ENCODE measurements around the gene CDK14.

The CDK14 gene

DNA sequence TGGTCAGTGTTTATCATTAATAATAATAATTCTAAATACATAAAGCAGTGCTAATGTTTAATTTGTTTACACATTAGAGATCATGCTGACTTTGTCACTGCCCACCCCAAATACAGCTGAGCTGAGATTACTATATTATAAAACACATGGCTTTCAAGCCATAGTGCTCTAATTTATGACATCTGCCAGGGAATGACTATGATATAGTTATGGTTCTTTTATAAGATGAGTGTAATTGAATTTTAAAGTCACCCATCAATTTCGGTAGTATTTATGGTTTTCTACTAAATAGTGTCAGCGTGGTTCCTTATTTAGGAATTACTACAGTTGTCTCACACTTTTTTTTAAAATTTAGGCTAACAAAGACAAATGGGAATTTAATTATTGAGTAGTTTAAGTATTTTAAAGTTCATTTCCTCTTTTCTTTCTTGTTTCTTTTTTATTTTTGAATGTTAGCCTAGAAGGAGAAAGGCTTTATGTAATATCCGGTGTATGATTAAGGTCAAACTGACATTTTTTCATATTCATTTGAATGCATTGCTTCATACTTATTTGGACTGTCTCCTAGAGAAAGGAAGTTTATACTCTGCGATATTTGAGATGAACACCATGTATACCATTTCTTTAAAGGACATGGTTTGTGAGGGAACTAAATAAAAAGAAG is 3.9 kb downstream of the CDK14 start:
- TF ChIP-seq TAF1 (IDR thresholded peaks at IDR 0.05; ENCODE audit: borderline replicate concordance, insufficient read depth, low read length): no peak
- no peak for TF ChIP-seq POLR2AphosphoS5 (IDR thresholded peaks at IDR 0.05; ENCODE audit: low read depth, low read length)
- TF ChIP-seq FOXP2 (optimal IDR thresholded peaks at IDR 0.05; ENCODE audit: borderline replicate concordance, extremely low read depth, extremely low read length, insufficient read depth): no peak
- TF ChIP-seq, protein P1, sequence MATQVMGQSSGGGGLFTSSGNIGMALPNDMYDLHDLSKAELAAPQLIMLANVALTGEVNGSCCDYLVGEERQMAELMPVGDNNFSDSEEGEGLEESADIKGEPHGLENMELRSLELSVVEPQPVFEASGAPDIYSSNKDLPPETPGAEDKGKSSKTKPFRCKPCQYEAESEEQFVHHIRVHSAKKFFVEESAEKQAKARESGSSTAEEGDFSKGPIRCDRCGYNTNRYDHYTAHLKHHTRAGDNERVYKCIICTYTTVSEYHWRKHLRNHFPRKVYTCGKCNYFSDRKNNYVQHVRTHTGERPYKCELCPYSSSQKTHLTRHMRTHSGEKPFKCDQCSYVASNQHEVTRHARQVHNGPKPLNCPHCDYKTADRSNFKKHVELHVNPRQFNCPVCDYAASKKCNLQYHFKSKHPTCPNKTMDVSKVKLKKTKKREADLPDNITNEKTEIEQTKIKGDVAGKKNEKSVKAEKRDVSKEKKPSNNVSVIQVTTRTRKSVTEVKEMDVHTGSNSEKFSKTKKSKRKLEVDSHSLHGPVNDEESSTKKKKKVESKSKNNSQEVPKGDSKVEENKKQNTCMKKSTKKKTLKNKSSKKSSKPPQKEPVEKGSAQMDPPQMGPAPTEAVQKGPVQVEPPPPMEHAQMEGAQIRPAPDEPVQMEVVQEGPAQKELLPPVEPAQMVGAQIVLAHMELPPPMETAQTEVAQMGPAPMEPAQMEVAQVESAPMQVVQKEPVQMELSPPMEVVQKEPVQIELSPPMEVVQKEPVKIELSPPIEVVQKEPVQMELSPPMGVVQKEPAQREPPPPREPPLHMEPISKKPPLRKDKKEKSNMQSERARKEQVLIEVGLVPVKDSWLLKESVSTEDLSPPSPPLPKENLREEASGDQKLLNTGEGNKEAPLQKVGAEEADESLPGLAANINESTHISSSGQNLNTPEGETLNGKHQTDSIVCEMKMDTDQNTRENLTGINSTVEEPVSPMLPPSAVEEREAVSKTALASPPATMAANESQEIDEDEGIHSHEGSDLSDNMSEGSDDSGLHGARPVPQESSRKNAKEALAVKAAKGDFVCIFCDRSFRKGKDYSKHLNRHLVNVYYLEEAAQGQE (IDR thresholded peaks at IDR 0.05; ENCODE audit: insufficient read depth in 1 of 2, low read depth in 2 of 2, low read length in 2 of 2): no peak
- no peak for TF ChIP-seq SIN3A (IDR thresholded peaks at IDR 0.05; ENCODE audit: borderline replicate concordance, insufficient read depth, low read length)

DNA sequence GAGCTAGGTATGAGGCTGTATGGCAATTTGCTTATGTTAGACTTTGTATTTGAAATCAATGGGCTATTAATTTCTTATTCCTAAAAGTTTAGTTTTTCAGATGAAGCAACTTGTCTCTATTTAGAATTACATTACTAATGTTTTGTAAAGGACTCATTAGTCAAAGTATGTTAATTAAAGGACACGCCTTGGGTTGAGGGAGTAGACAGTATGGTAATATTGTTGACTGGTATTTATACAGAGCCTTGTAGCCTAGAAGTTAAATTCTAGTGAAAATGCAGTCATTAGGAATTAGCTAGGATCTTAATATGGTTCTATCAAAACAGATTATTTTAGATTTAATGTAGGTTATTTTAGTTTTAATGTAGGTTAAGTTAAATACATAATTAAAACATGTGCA is 6.2 kb downstream of the CDK14 start:
- no peak for TF ChIP-seq TAF1 (IDR thresholded peaks at IDR 0.05; ENCODE audit: borderline replicate concordance, insufficient read depth, low read length)
- TF ChIP-seq FOXP2 (optimal IDR thresholded peaks at IDR 0.05; ENCODE audit: borderline replicate concordance, extremely low read depth, extremely low read length, insufficient read depth): no peak
- TF ChIP-seq SIN3A (IDR thresholded peaks at IDR 0.05; ENCODE audit: borderline replicate concordance, insufficient read depth, low read length): no peak
- TF ChIP-seq, protein P1 (IDR thresholded peaks at IDR 0.05; ENCODE audit: insufficient read depth in 1 of 2, low read depth in 2 of 2, low read length in 2 of 2): no peak
- TF ChIP-seq POLR2AphosphoS5 (IDR thresholded peaks at IDR 0.05; ENCODE audit: low read depth, low read length): no peak

DNA sequence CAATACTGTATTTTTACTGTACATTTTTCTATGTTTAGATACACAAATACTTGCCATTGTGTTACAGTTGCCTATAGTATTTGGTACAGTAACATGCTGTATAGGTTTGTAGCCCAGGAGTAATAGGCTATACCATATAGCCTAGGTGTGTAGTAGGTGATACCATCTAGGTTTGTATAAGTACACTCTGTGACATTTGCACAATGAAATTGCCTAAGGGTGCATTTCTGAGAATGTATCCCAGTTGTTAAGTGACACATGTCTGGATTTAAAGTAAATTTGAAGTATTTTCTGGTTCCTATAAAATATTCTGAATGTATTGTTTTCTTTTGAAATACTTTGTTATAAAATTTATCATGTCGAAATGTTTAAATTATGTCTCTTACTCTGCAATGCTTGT is 7.2 kb downstream of the CDK14 start:
- TF ChIP-seq, protein P1 (IDR thresholded peaks at IDR 0.05; ENCODE audit: insufficient read depth in 1 of 2, low read depth in 2 of 2, low read length in 2 of 2): no peak
- TF ChIP-seq SIN3A (IDR thresholded peaks at IDR 0.05; ENCODE audit: borderline replicate concordance, insufficient read depth, low read length) (no peak), POLR2AphosphoS5 (IDR thresholded peaks at IDR 0.05; ENCODE audit: low read depth, low read length) (no peak), TAF1 (IDR thresholded peaks at IDR 0.05; ENCODE audit: borderline replicate concordance, insufficient read depth, low read length) (no peak), FOXP2 (optimal IDR thresholded peaks at IDR 0.05; ENCODE audit: borderline replicate concordance, extremely low read depth, extremely low read length, insufficient read depth) (no peak)

DNA sequence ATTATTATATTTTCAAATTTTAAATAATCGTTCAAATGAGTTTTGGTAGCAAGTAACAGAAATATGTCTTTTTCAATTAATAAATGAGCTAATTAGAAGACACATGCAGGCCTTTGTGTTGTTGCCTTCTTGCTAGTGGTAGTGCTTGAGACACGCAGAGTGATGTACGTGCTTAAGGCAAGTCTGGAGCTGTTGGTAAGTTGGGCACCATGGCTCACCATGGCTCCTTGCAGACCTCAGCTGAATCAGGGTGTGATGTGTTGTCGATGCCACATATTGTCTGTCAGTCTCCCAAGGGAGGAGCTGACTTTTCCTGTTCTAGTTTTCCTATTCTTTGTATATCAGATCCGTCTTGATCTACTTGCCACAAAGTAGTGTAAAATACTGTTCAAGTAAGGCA is 8.3 kb downstream of the CDK14 start:
- TF ChIP-seq SIN3A (IDR thresholded peaks at IDR 0.05; ENCODE audit: borderline replicate concordance, insufficient read depth, low read length): no peak
- TF ChIP-seq FOXP2 (optimal IDR thresholded peaks at IDR 0.05; ENCODE audit: borderline replicate concordance, extremely low read depth, extremely low read length, insufficient read depth): no peak
- no peak for TF ChIP-seq TAF1 (IDR thresholded peaks at IDR 0.05; ENCODE audit: borderline replicate concordance, insufficient read depth, low read length)
- TF ChIP-seq, protein P1 (IDR thresholded peaks at IDR 0.05; ENCODE audit: insufficient read depth in 1 of 2, low read depth in 2 of 2, low read length in 2 of 2): no peak
- TF ChIP-seq POLR2AphosphoS5 (IDR thresholded peaks at IDR 0.05; ENCODE audit: low read depth, low read length): no peak

All from PFSK-1 (cell line).